ENCODE results near the gene LACTBL1. TPM values are rescaled to one million over a fixed set of nuclear protein-coding genes. Genes with fewer than 3 reads are reported as not detected.
"Not testable (repeated sequence)": the region's sequence is repeated elsewhere in the genome, so short reads cannot be mapped to it uniquely, and the experiment has no call there.

Gene LACTBL1
- total RNA-seq, 4 donors from 2014 or later, result not detected

DNA sequence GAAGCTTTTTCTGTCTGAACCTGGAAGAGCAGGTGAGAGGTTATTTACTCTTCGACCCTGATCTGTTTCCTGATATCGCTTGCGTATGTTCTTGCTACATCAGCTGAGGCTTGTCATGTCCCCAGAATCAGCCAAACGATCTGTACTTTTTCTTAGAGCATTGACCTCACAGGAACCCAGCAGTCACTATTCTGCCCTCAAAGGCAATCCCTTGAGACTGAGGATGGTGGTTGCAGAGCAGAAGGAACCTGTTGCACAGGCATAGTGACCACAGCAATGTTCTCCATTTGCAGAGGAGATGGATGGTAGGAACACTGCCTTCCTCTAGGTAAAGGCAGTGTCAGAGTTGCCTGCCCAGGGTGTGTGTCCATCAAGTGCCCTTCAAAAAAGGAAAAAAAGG is 11.3 kb upstream of the LACTBL1 start:
- H3K4me3 ChIP-seq (replicated peaks in 1 of 3), result no peak overlapping the region

DNA sequence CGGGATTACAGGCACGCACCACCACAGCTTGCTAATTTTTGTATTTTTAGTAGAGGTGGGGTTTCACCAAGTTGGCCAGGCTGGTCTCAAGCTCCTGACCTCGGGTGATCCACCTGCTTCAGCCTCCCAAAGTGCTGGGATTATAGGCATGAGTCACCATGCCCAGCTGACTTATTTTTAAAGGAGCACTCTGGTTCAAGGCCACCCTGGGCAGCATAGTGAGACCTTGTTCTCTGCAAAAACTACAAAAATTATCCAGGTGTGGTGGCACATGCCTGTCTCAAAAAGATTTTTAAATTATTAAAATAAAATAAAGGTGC is 7.8 kb upstream of the LACTBL1 start:
- H3K4me1 ChIP-seq; H3K27me3 ChIP-seq; H3K9me3 ChIP-seq; H3K36me3 ChIP-seq; H3K27ac ChIP-seq; H3K4me3 ChIP-seq (replicated peaks in 1 of 3); intact Hi-C loops (cut with DNase I); DNase-seq: not testable (repeated sequence)
- 78 to 82% methylated on average over 3 of the region's 3 CpGs for WGBS, 2 donors

More for the DNA sequence above, 11.3 kb upstream of the LACTBL1 start:
- Histone ChIP-seq H3K9me3 (no peaks in the 10 kb centered on the region), H3K36me3 (no peaks in the 10 kb centered on the region), H3K4me1 (no peaks in the 10 kb centered on the region), H3K27me3 (no peaks in the 10 kb centered on the region), H3K27ac (no peak overlapping the region)
- no peak for TF ChIP-seq POLR2A (IDR thresholded peaks at IDR 0.05)
- TF ChIP-seq, protein P1, sequence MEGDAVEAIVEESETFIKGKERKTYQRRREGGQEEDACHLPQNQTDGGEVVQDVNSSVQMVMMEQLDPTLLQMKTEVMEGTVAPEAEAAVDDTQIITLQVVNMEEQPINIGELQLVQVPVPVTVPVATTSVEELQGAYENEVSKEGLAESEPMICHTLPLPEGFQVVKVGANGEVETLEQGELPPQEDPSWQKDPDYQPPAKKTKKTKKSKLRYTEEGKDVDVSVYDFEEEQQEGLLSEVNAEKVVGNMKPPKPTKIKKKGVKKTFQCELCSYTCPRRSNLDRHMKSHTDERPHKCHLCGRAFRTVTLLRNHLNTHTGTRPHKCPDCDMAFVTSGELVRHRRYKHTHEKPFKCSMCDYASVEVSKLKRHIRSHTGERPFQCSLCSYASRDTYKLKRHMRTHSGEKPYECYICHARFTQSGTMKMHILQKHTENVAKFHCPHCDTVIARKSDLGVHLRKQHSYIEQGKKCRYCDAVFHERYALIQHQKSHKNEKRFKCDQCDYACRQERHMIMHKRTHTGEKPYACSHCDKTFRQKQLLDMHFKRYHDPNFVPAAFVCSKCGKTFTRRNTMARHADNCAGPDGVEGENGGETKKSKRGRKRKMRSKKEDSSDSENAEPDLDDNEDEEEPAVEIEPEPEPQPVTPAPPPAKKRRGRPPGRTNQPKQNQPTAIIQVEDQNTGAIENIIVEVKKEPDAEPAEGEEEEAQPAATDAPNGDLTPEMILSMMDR (IDR thresholded peaks at IDR 0.05), result no peak
- intact Hi-C loops (cut with DNase I), result no loop called here
- no peak for DNase-seq
- 81 to 83% methylated on average over 4 of the region's 4 CpGs for WGBS, 2 donors

DNA sequence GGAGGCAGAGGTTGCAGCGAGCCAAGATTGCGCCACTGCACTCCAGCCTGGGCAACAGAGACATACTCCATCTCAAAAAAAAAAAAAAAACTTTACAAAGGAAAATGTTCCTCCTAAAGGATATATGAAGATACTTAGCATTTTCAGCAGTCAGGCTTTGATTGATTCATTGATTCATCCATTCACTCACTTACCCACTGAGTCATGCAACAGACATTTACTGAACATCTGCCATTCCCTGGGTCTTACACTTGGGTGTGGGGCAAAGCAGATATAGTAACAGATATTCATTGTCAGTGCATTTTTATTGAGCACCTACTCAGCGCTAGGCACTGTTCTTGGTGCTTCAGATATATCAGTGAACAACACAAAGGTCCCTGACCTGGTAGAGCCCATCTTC is 5.6 kb upstream of the LACTBL1 start:
- TF ChIP-seq POLR2A (IDR thresholded peaks at IDR 0.05), result no peak
- TF ChIP-seq, protein P1 (IDR thresholded peaks at IDR 0.05), result no peak
- Histone ChIP-seq H3K4me3 (replicated peaks in 1 of 3) (no peak overlapping the region), H3K27ac (no peak overlapping the region), H3K4me1 (no peaks in the 10 kb centered on the region), H3K27me3 (no peaks in the 10 kb centered on the region), H3K36me3 (no peaks in the 10 kb centered on the region), H3K9me3 (no peaks in the 10 kb centered on the region)
- DNase-seq, result no peak
- intact Hi-C loops (cut with DNase I), result no loop called here
- 90 to 99% methylated on average over 3 of the region's 3 CpGs for WGBS, 2 donors

DNA sequence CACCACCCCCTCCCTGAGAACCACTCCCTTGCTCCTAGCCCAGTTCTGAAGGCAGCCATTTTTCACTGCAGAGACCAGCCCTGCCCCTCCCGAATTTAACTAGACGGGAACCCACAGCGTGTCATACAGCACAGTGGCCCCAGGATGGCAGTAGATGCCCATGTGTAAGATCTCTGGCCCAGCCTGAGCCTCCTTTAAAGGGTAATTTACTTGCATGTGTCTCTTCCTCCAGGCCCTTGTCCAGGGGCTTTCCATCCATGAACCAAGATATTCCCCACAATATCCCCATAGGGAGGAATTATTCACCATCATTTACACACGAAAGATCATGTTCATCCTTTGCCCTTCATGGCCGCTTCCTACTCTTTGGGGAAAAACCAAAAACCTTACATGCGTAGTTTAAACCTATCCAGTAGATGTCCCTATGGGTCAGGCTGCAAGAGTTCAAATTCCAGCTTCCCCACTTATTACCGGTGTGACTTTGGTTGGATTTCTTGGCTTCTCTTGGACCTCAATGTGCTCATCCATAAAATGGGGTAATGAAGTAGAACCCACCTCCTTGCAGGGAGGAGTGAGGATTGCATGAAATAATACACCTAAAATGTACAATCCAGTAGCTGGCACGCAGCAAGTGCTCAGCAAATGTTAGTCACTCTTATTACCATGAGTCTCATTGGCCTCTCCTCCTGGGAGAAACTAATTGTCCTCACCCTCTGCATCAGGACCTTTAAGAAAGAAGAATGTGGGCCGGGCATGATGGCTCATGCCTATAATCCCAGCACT is 4.0 kb upstream of the LACTBL1 start:
- intact Hi-C loops (cut with DNase I), result no loop called here
- Histone ChIP-seq H3K27me3 (no peaks in the 10 kb centered on the region), H3K36me3 (no peaks in the 10 kb centered on the region), H3K4me3 (replicated peaks in 1 of 3) (no peak overlapping the region), H3K9me3 (no peaks in the 10 kb centered on the region), H3K27ac (no peak overlapping the region), H3K4me1 (no peaks in the 10 kb centered on the region)
- peak; percentile 59 to 65 for DNase-seq
- WGBS, 2 donors, result 41 to 43% methylated on average over 9 of the region's 9 CpGs
- no peak for TF ChIP-seq POLR2A (IDR thresholded peaks at IDR 0.05)
- TF ChIP-seq, protein P1 (IDR thresholded peaks at IDR 0.05), result peak in 5 of 6 experiments; percentile 15 to 79 (median 67)

DNA sequence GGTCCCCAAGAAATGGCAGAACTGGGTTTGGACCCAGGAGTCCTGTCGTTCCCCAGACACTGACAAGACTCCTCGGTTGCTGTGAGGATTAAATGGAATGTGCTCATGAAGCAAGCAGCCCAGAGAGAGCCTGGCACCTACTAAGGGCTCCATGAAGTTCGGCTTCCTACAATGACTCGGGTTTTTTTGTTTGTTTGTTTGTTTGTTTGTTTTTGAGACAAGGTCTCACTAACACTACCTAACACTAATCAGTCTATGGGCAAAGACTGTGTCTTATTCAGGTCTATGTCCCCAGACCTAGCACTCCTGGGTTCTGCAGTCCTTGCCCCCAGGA is 3.4 kb upstream of the LACTBL1 start:
- Histone ChIP-seq H3K36me3 (no peaks in the 10 kb centered on the region), H3K4me1 (no peaks in the 10 kb centered on the region), H3K27ac (no peak overlapping the region), H3K9me3 (no peaks in the 10 kb centered on the region), H3K4me3 (replicated peaks in 1 of 3) (no peak overlapping the region), H3K27me3 (no peaks in the 10 kb centered on the region)
- intact Hi-C loops (cut with DNase I), result no loop called here
- no peak for TF ChIP-seq POLR2A (IDR thresholded peaks at IDR 0.05)
- TF ChIP-seq, protein P1 (IDR thresholded peaks at IDR 0.05), result no peak
- no peak for DNase-seq
- 55 to 67% methylated on average over 4 of the region's 4 CpGs for WGBS, 2 donors
